IPS DF 19.7 (cell line): ENCODE data around the gene CREB3L2.

Experiments
- DNase-seq: peaks from one replicate; pipeline ENCODE4 v3.0.0-alpha.2; 2013; ENCODE audit warnings: low read depth, low spot score

Gene CREB3L2

GRCh38 chr7:137951700-137952425 lies 50.0 kb downstream of the CREB3L2 start:
- no peak for DNase-seq

GRCh38 chr7:137950967-137951366 lies 50.9 kb downstream of the CREB3L2 start:
- no peak for DNase-seq

DNA sequence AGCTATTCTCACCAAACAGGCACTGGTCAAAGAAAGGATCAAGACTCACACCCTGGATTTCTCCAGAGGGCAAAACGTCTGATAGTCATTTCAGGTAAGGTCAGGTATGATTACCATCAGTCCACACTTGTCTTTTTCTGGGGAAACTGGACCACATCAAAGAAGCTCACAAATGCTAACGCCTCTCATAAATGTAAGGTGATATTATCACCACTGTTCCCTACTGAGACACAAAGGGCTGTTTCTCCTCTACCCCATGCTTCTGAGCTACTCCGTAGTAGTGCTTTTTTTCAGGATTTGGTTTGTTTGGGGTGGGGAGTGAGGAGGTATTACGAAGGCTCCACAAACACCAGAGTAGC lies 51.6 kb downstream of the CREB3L2 start:
- DNase-seq, result no peak

DNA sequence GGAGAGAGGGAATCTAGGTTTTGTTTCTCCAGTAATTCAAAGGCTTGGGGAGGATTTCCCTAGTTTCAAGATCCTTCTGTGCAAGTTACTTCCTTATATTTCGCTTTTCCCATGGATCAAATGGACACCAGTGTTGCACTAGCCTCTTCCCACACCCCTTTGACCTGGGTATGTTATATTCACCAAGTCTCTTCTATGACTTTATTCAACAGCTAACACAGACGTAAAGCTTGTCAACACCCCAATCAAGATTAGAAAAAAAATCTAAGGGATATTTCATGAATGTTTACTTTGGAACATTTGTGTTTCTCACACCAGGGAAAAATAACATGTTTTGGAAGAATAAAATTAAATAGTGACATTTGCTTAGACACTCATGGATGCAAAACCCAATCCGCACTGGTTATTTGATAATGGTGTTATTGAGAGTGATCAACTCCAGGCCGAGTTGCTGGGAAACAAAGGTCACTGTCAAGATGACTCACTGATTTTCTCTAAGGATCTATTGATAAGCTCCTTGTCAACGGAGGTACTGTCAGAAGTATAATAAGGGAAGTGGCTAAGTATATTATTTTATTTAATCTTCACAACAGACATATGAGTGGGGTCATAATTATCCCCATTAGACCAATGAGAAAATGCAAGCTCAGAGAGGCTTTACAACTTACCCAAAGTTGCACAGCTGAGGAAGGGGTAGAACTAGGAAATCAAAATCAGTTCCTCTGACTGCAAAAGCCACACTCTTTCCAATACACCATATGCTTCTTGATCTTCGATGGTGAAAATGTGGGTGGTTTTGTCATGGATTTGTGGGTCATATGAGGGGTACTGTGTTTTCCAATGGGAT lies 52.2 kb downstream of the CREB3L2 start:
- no peak for DNase-seq

GRCh38 chr7:137948845-137949330 lies 53.0 kb downstream of the CREB3L2 start:
- DNase-seq, result no peak

DNA sequence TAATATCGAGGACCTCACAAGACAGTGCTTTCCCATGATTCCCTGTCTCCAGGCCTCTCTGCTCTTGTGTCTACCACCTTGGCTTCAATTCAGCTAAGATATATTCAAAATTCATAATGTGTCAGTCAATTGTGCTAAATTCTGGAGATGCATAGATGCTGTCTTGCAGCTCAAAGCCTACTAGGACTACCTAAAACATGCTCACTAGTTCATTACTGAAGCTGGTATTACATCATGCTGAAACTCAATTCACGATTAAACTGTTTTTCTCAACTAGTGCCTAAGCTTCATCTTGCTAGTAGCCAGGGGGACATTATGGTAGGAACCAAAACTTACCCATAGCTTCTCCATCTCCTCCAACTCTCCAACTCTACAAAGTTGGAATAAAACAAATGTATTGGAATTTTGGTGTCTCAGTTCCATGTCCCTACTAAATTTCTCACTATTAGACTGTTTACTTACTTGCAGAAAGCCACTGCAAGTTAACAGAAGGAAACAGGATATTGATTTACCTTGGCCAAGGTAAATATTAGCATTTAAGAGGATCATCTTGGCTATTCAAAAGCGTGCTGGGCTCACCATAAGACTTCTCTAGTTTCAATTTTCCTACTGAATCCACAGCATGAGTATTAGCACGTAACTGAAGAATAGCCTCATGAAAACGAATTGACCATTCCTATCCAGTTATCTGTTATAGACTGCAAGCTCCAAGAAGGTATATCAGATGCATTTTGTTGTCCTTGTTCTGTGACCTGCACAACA lies 53.6 kb downstream of the CREB3L2 start:
- DNase-seq, result no peak

DNA sequence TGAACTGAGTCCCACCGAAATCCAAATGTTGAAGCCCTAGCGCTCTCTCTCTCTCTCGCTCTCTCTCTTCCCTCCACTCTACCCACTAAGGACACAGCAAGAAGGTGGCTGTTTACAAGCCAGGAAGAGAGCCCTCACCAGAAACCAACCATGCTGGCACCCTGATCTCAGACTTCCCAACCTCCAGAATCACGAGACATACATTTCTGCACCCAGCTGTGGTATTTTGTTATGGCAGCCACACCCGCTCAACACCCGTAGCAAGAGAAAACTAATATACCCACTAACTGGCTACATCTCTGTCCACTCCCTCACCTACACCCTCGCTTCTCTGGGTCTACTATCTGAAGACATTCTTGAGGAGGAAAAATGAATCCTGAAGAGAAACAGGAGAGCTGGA lies 54.8 kb downstream of the CREB3L2 start:
- DNase-seq, result no peak

- no peak for DNase-seq
Observed at GRCh38 chr7:137946011-137946410, 55.9 kb downstream of the CREB3L2 start.

- no peak for DNase-seq
Observed at GRCh38 chr7:137944168-137944567, 57.7 kb downstream of the CREB3L2 start.

DNA sequence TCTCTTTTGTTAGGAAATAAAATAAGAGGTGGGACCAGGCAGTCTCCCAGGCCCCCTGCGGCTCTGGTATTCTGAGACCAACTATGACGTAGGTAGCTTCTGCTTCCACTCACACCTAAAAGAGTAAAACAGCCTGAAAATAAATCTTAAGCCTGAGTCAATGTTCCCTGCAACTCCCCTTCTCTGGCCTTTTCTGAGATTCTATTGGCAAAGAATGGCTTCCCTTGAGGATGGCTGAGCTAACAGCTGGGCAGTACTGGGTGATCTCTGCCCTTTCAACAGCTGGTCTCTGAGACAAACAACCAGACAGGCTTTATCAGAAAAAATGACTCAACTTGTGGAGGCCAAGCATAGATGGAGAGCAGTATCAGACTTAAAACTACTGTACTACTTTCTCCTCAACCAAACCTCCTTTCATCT lies 58.7 kb downstream of the CREB3L2 start:
- no peak for DNase-seq

GRCh38 chr7:137942484-137943115 lies 59.3 kb downstream of the CREB3L2 start:
- no peak for DNase-seq

DNA sequence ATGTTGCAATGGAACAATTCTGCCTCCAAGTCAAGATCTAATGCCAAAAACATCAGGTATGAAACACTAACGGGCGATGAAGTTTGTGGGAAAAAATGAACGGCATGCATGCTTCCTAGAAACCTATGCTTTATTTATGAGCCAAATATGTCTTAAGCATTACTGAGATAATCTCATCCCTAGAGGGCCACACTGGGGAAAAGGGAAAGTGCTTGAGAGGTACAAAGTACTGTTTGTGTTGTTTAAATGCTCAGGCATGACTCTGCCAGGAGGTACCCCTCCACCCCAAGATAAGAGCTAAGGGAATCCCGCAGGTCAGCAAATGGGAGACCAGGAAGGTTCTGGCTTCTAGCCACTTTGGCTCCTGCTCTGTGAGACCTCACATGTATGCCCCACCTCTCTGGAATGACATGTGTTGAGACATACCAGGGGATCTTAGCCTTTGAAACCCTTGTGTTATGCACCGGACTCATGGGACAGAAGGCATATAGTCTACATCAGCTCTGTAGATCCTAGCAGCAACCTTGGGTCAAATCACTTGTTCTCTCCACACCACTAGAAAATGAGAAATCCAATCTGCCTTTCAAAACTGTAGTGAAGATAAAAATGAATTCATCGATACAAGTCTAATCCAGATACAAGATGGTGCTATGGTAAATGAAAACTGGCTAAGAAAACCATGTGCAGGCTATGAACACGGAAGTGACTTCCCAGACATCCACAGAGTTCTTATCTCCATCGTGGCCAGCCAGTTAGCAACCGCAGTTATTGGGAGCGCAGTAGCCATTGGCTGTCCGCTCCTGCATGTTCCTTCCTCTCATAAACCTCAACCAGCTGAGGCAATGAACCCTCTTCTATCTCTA lies 61.0 kb downstream of the CREB3L2 start:
- no peak for DNase-seq

DNA sequence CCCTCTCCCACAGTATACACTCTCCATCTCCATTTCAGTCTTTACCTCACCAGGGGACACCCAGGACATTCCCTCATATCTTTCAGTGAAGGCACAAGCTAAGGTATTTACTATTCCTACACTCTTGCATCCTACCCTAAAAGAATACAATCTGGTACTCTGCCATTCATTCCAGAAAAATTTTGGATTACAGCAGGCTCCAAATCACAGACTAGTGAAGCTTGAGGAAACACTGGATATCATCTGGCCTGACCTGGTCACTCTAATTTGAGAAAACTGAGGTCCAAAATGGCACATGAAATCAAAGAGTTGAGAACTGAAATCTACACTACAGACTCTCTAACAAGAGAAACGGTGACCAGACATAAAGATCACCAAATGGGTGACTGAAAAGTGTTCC lies 61.7 kb downstream of the CREB3L2 start:
- DNase-seq, result no peak

DNA sequence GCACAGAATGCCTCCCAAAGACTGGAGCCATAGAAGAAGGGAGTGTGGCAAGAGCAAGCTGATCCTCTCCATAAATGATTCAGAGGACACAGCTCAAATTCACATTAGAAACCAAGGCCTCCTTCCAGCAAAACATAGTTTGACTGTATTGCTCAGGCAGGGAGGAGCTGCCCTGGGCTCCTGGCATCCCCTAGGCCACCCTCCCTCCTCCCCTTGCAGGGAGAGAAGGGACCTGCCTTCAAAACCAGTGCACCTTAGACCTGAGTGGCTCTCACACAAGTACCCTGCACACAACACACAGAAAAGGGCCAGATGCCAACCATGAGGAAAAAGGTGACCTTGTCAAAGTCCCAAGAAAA lies 64.7 kb downstream of the CREB3L2 start:
- no peak for DNase-seq

DNA sequence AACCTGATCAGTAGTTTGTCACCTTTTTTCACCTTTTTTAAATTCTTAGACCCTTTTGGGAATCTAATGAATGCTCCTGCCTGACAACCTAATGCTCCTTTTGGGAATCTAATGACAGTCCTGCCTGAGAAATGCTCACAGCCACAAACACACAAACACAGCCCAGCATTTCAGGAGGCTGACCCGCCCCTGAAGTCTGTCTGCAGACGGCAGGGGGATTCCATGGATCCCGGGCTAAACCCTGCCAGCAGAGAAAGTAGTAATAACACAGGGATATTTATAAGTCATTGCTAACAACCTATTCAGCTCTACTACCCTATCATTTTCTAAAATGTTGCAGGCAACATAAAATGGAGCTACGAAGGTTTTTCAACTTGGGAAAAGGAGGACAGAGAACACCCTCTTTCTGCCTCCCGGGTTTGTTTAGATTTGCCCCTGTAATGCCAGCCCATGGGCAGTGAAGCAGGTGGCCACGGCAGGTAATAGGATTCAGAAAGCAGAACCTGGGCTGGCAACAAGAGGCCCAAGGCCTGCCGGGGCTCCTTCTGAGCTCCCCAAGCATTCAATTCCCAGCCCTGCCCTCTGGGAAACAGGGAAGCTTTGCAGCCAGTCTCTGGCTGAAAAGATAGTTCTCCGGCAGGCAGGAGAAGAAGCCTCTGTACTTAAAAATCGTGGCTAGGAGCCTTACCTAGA lies 65.2 kb downstream of the CREB3L2 start:
- DNase-seq, result no peak

GRCh38 chr7:137935884-137936508 lies 65.9 kb downstream of the CREB3L2 start:
- no peak for DNase-seq

- no peak for DNase-seq
Observed at GRCh38 chr7:137934941-137935883, 66.7 kb downstream of the CREB3L2 start.

- no peak for DNase-seq
Observed at GRCh38 chr7:137934176-137934826, 67.6 kb downstream of the CREB3L2 start.
